H9 (cell line): Measurements from ENCODE around the gene MAGEB17. TPM values are rescaled to one million over a fixed set of nuclear protein-coding genes. Genes with fewer than 3 reads are reported as not detected.

ENCODE experiments used
- DNase-seq: peaks from one replicate; pipeline ENCODE4 v3.0.0-alpha.2; 2017
- H2AFZ ChIP-seq: one replicate; pipeline ENCODE4 v1.6.1; 2013; ENCODE audit warnings: mild to moderate bottlenecking, low read length, control low read depth, moderate library complexity
- H2AK5ac ChIP-seq: 2 replicates; pipeline ENCODE4 v1.6.1; 2013; ENCODE audit warnings: low read length, control low read depth, mixed read lengths; ENCODE audit not compliant: insufficient read length
- H2BK120ac ChIP-seq: one replicate; pipeline ENCODE4 v1.6.1; 2013; ENCODE audit warnings: low read depth, mild to moderate bottlenecking, low read length, control low read depth, inconsistent platforms; ENCODE audit not compliant: poor library complexity, severe bottlenecking
- H2BK12ac ChIP-seq: 2 replicates; pipeline ENCODE4 v1.6.1; 2013; ENCODE audit warnings: low read length, control low read depth, mixed read lengths, low read depth; ENCODE audit not compliant: insufficient read length
- H2BK15ac ChIP-seq: 2 replicates; pipeline ENCODE4 v1.6.1; 2013; ENCODE audit warnings: low read depth, low read length, control low read depth
- H2BK20ac ChIP-seq: one replicate; pipeline ENCODE4 v1.6.1; 2013; ENCODE audit warnings: low read depth, mild to moderate bottlenecking, low read length, control low read depth, inconsistent platforms; ENCODE audit not compliant: poor library complexity, severe bottlenecking
- H2BK5ac ChIP-seq: 2 replicates; pipeline ENCODE4 v1.6.1; 2013; ENCODE audit warnings: low read length, control low read depth, mixed read lengths; ENCODE audit not compliant: insufficient read length
- H3K14ac ChIP-seq: 2 replicates; pipeline ENCODE4 v1.6.1; 2013; ENCODE audit warnings: low read length, control low read depth; ENCODE audit not compliant: insufficient read depth
- H3K18ac ChIP-seq: 2 replicates; pipeline ENCODE4 v1.6.1; 2013; ENCODE audit warnings: low read depth, mild to moderate bottlenecking, mixed read lengths, low read length, control low read depth; ENCODE audit not compliant: insufficient read length
- H3K23ac ChIP-seq: 2 replicates; pipeline ENCODE4 v1.6.1; 2013; ENCODE audit warnings: low read length, control low read depth, mixed read lengths, low read depth; ENCODE audit not compliant: insufficient read length
- H3K23me2 ChIP-seq: 2 replicates; pipeline ENCODE4 v1.6.1; 2013; ENCODE audit warnings: low read depth, mild to moderate bottlenecking, mixed read lengths, low read length, control low read depth; ENCODE audit not compliant: insufficient read length, poor library complexity, severe bottlenecking
- H3K27ac ChIP-seq: 2 replicates; pipeline ENCODE4 v1.5.1; 2013; ENCODE audit warnings: low read length, control low read depth, mixed read lengths, low read depth; ENCODE audit not compliant: insufficient read length
- H3K27me3 ChIP-seq: 2 replicates; pipeline ENCODE4 v1.6.1; 2013; ENCODE audit warnings: low read length, control low read depth, inconsistent platforms; ENCODE audit not compliant: insufficient read depth
- H3K4ac ChIP-seq: 2 replicates; pipeline ENCODE4 v1.6.1; 2013; ENCODE audit warnings: low read depth, mild to moderate bottlenecking, control low read depth, inconsistent platforms, low read length, moderate library complexity
- H3K4me1 ChIP-seq: 2 replicates; pipeline ENCODE4 v1.6.1; 2013; ENCODE audit warnings: low read length, control low read depth, inconsistent platforms; ENCODE audit not compliant: insufficient read depth
- H3K4me2 ChIP-seq: 2 replicates; pipeline ENCODE4 v1.6.1; 2013; ENCODE audit warnings: low read length, control low read depth, mixed read lengths; ENCODE audit not compliant: insufficient read length, insufficient read depth
- H3K56ac ChIP-seq: 2 replicates; pipeline ENCODE4 v1.6.1; 2013; ENCODE audit warnings: low read depth, mild to moderate bottlenecking, mixed read lengths, low read length, control low read depth; ENCODE audit not compliant: insufficient read length
- H3K79me1 ChIP-seq: 2 replicates; pipeline ENCODE4 v1.6.1; 2013; ENCODE audit warnings: low read depth, mild to moderate bottlenecking, moderate library complexity, low read length, control low read depth, inconsistent platforms; ENCODE audit not compliant: insufficient read depth, poor library complexity, severe bottlenecking
- H3K79me2 ChIP-seq: 2 replicates; pipeline ENCODE4 v1.6.1; 2013; ENCODE audit warnings: low read length, control low read depth, inconsistent platforms; ENCODE audit not compliant: insufficient read depth
- H3K9ac ChIP-seq: 2 replicates; pipeline ENCODE4 v1.6.1; 2013; ENCODE audit warnings: low read length, control low read depth, mixed read lengths; ENCODE audit not compliant: insufficient read length; ENCODE audit errors: extremely low read depth
- H3K9me3 ChIP-seq: one replicate; pipeline ENCODE4 v1.6.1; 2013; ENCODE audit warnings: low read depth, low read length, inconsistent platforms; ENCODE audit not compliant: control insufficient read depth
- H3T11ph ChIP-seq: one replicate; pipeline ENCODE4 v1.6.1; 2013; ENCODE audit warnings: mild to moderate bottlenecking, low read length, control low read depth, inconsistent platforms
- H4K20me1 ChIP-seq: one replicate; pipeline ENCODE4 v1.6.1; 2013; ENCODE audit not compliant: control insufficient read depth, insufficient read length, insufficient read depth
- H4K5ac ChIP-seq: 2 replicates; pipeline ENCODE4 v1.6.1; 2013; ENCODE audit warnings: low read depth, mild to moderate bottlenecking, mixed read lengths, low read length, control low read depth; ENCODE audit not compliant: insufficient read length
- H4K8ac ChIP-seq: replicated peaks from 2 replicates; pipeline ENCODE4 v1.6.1; 2013; ENCODE audit warnings: low read length, control low read depth, mixed read lengths, low read depth; ENCODE audit not compliant: insufficient read length
- H4K91ac ChIP-seq: 2 replicates; pipeline ENCODE4 v1.6.1; 2013; ENCODE audit warnings: low read depth, mild to moderate bottlenecking, moderate library complexity, mixed read lengths, low read length, control low read depth; ENCODE audit not compliant: insufficient read length
- H3K27ac Mint-ChIP-seq, 3 experiments: 2 replicates in 2 of 3; 3 replicates in 1 of 3; pipeline ENCODE4 v1.8.0; 2020 to 2021; ENCODE audit warnings: mixed read lengths in 3 of 3, mild to moderate bottlenecking in 1 of 3, moderate library complexity in 1 of 3
- H3K27me3 Mint-ChIP-seq: 2 replicates; pipeline ENCODE4 v1.8.0; 2021; ENCODE audit warnings: low read depth, mild to moderate bottlenecking, moderate library complexity, mixed read lengths
- H3K36me3 Mint-ChIP-seq, 3 experiments: 2 replicates in 2 of 3; 3 replicates in 1 of 3; pipeline ENCODE4 v1.8.0; 2020 to 2021; ENCODE audit warnings: low read depth in 3 of 3, mixed read lengths in 3 of 3; ENCODE audit not compliant: insufficient read depth in 1 of 3
- H3K4me1 Mint-ChIP-seq, 2 experiments: 2 replicates each; pipeline ENCODE4 v1.8.0; 2020; ENCODE audit warnings: mixed read lengths in 2 of 2
- H3K4me3 Mint-ChIP-seq, 2 experiments: 2 replicates in 1 of 2; 3 replicates in 1 of 2; pipeline ENCODE4 v1.8.0; 2020 to 2021; ENCODE audit warnings: mild to moderate bottlenecking in 2 of 2, mixed read lengths in 2 of 2, moderate library complexity in 1 of 2
- H3K9me3 Mint-ChIP-seq, 2 experiments: 2 replicates in 1 of 2; 3 replicates in 1 of 2; pipeline ENCODE4 v1.8.0; 2020; ENCODE audit warnings: mild to moderate bottlenecking in 2 of 2, mixed read lengths in 2 of 2, moderate library complexity in 1 of 2
- WGBS: extraction: QIAGEN DNeasy Blood & Tissue Kit; methylation state at CpG from one replicate; pipeline ENCODE4 v1.1.7; 2013; ENCODE audit warnings: missing lambda C conversion rate, low lambda C conversion rate, mixed read lengths; ENCODE audit not compliant: insufficient read length; ENCODE audit errors: extremely low coverage; 5-methylcytosine and 5-hydroxymethylcytosine counted together
- total RNA-seq: library from RNA; stranded (reverse); gene quantifications from 2 replicates; pipeline ENCODE4 v1.2.1, GENCODE V29; 2021
- TF ChIP-seq, protein P1 (sequence below): fragments of 200-600 bp; sonication (generic); conservative IDR thresholded peaks from 3 replicates; pipeline ENCODE4 v1.8.0; 2021; ENCODE audit warnings: antibody characterized with exemption, mild to moderate bottlenecking

MAGEB17 gene
- total RNA-seq, 1 experiment from 2014 or later = 0.74 TPM

DNA sequence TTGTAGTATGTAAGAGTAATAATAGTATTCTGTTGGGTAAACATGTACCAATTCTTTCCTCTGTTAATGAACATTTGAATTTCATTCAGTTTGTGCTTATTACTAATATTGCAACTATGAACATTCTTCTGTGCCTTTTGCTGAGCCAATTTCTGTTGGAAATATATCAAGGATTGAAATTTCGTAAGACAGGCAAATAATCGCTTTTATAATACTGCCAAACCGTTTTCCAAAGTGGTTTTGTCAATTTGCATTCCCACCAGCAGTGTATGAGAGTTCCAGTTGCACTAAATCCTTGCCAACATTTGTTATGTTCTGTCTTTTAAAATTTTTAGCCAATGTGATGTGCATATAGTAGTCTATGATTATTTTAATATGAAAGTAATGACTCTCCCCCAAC lies 38.6 kb downstream of the MAGEB17 start:
- no peak overlapping the region for H2AK5ac ChIP-seq
- no peak overlapping the region for H2BK120ac ChIP-seq
- H3K9ac ChIP-seq = no peak overlapping the region
- no peaks in the 10 kb centered on the region for H3K79me1 ChIP-seq
- H2AFZ ChIP-seq = no peak overlapping the region
- WGBS = no CpG with 5 or more reads among the region's 3 CpGs
- no peak overlapping the region for H2BK5ac ChIP-seq
- Mint-ChIP-seq H3K9me3 (peaks cover 5% of the 10 kb centered on the region in 2 experiments; a peak in 4 of 5 replicates), H3K4me3 (no peak overlapping the region), H3K27me3 (no peaks in the 10 kb centered on the region), H3K27ac (no peak overlapping the region), H3K36me3 (peaks cover 8 to 15% (median 13%) of the 10 kb centered on the region in 3 experiments), H3K4me1 (peaks cover 10 to 23% of the 10 kb centered on the region in 2 experiments)
- H3K9me3 ChIP-seq = no peaks in the 10 kb centered on the region
- no peak overlapping the region for H3T11ph ChIP-seq
- H3K27ac ChIP-seq = no peak overlapping the region
- H2BK20ac ChIP-seq = no peak overlapping the region
- no peak overlapping the region for H3K4me2 ChIP-seq
- no peak overlapping the region for H4K91ac ChIP-seq
- no peak overlapping the region for H3K4ac ChIP-seq
- TF ChIP-seq, protein P1, sequence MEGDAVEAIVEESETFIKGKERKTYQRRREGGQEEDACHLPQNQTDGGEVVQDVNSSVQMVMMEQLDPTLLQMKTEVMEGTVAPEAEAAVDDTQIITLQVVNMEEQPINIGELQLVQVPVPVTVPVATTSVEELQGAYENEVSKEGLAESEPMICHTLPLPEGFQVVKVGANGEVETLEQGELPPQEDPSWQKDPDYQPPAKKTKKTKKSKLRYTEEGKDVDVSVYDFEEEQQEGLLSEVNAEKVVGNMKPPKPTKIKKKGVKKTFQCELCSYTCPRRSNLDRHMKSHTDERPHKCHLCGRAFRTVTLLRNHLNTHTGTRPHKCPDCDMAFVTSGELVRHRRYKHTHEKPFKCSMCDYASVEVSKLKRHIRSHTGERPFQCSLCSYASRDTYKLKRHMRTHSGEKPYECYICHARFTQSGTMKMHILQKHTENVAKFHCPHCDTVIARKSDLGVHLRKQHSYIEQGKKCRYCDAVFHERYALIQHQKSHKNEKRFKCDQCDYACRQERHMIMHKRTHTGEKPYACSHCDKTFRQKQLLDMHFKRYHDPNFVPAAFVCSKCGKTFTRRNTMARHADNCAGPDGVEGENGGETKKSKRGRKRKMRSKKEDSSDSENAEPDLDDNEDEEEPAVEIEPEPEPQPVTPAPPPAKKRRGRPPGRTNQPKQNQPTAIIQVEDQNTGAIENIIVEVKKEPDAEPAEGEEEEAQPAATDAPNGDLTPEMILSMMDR = no peak
- H4K20me1 ChIP-seq = no peaks in the 10 kb centered on the region
- H3K23me2 ChIP-seq = no peaks in the 10 kb centered on the region
- no peak for DNase-seq
- no peak overlapping the region for H4K8ac ChIP-seq
- no peak overlapping the region for H2BK12ac ChIP-seq
- H3K27me3 ChIP-seq = no peaks in the 10 kb centered on the region
- peaks cover 6% of the 10 kb centered on the region for H3K4me1 ChIP-seq
- no peak overlapping the region for H2BK15ac ChIP-seq
- no peak overlapping the region for H4K5ac ChIP-seq
- no peak overlapping the region for H3K14ac ChIP-seq
- H3K79me2 ChIP-seq = no peaks in the 10 kb centered on the region
- H3K56ac ChIP-seq = no peak overlapping the region
- no peak overlapping the region for H3K23ac ChIP-seq
- H3K18ac ChIP-seq = no peak overlapping the region
